NCI-H446 treated with DMSO at 0.1 percent for 48 hours (cell line): ENCODE results near the gene TLX2.

Experiments used
- DNase-seq: peaks from one replicate; lab custom pipeline; 2025; lab: John Stamatoyannopoulos, UW

Gene TLX2

DNA sequence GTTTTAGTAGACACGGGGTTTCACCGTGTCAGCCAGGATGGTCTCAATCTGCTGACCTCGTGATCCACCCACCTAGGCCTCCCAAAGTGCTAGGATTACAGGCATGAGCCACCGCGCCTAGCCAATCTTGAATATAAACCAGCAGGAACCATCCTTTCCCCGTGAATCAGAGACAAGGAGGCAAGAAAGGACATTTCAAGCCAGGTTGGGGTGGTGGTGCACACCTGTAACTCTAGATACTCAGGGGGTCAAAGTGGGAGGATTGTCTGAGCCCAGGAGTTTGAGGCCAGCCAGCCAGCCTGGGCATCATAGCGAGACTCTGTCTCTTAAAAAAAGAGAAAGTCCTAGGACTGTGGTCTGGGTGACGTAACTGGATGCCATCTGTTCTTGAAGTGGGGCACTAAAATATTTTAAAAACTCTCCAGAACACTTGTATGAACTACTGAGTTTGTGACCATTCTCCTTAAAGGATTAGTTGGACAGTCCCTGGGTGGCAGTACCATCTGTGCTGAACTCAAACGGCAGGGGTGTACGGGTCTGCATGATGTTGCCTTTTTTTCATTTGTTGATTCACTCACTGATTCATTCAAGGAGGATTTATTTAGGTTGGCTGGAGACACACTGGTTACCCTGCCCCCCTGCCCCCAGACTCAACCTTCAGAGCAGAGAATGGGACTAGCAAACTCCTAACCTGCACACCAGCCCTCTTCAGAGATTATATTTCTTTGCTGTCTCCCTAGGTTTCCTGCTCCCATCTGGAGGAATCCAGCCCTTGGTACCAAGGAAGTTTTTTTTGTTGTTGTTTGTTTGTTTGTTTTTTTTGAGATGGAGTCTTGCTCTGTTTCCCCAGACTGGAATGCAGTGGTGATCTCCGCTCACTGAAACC lies 2.9 kb upstream of the TLX2 start:
- peak; percentile 1 for DNase-seq

DNA sequence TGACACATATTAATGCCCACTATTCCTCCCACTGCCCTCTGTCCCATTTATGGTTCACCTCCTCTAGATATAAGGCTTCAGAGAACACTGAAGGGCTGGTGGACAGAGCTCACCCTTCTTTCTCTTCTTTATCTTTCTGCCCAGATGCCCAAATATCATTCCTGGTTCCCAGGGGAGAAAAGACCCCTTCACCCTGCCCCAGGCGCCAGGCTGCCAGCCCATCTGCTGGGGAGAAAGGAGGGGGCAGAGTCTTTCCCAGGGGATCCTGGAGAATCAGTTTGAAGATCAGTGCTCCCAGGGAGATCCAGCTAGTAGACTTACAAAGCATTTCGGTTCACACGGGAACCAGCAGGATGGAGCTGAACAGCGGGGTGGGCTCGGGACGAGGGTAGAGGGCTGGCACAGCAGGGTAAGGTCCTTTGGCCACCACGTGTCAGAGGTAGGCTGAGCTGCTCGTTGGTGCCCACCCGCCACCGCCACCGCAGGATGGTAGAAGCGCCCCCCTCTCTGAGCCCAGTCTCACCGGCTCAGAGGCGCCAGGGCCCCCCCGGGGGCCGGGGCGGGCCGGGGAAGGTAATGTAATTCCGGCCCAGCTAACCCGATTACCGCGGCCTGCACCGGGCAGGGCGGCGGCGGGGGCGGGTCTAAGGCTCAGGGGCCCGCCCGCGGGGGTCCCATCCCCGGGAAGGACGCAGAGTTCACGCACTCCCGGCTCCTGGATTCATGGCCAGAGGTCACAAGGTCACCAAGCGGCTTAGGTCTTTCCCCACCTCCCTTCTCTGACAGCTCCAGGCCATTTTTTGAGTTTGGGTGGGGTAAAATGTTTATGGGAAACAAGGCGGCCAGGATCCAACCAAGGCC lies 1.3 kb upstream of the TLX2 start:
- no peak for DNase-seq

DNA sequence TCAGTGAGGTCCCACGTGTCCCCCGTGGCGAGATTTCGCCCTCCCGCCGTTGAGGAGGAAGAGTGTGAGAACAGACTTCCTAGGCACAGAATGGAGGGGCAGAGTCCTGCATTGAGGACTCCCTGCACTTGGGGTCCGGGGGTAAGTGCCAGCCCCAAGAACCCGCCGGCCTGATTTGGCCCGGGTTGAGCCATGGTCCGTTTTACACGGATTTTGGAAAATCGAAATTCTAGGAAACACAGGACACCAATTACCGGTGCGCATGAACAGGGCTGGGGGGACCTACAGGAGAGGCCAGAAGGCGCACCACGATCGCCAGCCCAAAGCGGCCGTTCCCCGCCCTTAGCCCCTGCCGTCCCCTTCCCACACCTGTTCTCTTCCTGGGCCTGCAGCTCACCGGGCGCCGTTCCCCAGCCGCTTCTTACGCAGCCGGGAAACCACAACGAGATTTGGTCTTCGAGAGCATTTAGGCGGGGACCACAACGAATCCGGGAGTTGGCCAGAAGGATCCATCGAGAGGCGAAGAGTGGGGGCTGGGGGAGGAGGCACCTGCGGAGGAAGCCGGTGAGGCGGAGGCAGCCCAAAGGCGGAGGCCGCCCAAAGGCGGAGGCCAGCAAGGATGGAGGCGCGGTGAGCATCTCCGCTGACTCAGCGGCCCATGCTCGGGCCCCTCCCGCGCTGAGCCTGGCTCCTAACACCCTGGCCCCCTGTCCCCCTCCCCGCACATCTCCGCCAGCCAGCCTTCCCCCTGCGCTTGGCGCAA lies 464 bp upstream of the TLX2 start:
- no peak for DNase-seq

DNA sequence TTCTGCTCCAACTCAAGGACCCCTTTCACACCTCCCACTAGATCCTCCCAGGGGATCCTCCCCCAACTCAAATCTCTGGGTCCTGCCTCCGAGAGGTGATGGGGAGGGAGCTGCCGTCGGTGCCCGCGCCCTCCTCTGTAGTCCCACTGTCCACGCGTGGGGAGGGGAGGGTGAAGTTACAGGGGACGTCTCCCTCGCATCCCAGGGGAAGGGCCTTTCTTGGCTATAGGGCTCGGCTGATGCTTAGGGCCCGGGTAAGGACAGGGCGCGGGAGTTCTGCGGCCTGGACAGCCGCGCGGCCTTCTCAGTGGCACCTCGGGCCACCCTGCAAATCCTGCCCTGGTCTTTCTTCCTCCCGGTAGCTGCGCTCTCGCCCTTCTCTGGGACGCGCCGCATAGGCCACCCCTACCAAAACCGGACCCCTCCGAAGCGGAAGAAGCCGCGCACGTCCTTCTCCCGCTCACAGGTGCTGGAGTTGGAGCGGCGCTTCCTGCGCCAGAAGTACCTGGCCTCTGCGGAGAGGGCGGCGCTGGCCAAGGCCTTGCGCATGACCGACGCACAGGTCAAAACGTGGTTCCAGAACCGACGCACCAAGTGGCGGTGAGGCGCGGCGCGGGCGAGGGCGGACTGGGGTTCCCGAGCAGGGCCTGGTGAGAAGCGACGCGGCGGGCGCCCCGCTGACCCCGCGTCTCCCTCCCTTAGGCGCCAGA lies 1.2 kb downstream of the TLX2 start:
- no peak for DNase-seq

DNA sequence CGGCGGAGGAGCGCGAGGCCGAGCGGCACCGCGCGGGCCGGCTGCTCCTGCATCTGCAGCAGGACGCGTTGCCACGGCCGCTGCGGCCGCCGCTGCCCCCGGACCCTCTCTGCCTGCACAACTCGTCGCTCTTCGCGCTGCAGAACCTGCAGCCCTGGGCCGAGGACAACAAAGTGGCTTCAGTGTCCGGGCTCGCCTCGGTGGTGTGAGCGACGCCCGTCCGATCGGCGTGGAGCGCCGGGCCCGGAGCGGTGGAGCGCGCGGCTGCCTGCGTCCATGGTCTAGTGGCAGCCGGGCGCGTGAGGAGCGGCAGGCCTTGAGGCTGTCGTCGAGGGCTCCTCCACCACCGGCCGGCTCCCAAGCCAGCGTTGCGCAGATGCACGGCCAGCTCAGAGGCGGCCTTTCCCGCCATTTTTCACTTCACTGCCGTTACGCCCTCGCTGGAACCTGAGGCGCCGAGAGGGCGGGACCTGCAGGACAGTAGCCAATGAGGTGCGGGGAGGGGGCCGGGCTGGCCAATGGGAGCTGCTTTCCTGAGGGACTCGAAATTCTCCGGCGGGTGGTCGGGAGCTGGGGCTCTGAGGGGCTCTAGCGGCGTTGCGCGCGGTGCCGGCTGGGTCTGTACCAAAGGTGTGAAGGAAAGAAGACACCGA lies 1.9 kb downstream of the TLX2 start:
- no peak for DNase-seq

DNA sequence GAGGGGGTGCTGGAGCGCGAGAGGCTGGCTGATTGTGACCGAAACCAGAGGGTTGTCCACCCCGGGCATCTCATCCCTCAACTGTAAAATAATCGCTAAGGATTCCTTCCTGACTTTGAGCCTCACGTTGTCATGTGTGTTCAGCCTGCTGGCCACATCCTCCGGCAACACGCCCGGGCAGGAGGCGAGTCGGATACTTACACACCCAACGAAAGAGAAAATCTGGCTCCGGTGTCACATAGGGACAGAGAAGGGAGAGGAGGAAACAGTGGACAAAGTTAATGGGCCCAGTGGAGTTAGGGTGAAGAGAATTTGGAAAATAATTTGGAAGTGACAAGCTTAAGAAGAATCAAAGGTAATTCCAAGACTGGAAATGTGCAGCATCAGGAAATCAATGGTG lies 2.4 kb downstream of the TLX2 start:
- no peak for DNase-seq

DNA sequence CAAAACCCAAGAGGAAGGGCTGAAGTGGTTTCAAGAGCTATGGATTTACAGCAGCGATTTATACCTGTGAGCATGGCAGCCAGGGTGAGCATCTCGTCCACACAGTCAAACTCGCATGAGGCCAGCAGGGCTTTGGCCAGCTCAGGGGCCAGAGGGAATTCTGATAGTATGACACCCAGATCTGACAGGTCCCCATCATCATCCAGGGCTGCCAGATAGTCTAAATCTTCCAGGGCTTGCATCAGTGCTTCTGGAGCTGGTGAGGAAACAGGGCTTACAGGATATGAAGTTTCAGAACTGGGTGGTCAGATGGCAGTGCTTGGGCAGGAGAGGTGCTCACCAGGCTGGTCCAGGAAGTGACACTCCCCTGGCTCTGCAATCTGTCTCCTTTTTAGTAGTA lies 8.3 kb downstream of the TLX2 start:
- DNase-seq: no peak

DNA sequence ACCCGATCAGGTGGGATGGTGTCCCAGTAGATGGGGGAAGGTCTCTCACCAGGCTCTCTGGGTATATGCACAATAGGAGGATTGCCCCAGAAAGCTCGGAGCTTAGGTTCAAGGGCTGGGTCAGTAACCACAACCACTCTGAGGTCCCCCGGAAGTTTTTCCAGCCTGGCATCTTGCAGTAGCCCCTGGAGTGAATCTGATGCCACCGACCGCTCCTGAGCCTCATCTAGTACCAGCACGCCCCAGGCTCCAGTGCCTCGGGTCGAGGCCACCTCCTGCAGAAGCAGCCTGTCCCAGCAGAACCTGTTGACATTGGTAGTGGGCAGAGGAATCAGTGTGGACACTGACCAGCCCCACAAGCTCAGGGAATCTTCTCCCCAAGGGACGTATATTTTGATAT lies 9.8 kb downstream of the TLX2 start:
- DNase-seq: no peak

DNA sequence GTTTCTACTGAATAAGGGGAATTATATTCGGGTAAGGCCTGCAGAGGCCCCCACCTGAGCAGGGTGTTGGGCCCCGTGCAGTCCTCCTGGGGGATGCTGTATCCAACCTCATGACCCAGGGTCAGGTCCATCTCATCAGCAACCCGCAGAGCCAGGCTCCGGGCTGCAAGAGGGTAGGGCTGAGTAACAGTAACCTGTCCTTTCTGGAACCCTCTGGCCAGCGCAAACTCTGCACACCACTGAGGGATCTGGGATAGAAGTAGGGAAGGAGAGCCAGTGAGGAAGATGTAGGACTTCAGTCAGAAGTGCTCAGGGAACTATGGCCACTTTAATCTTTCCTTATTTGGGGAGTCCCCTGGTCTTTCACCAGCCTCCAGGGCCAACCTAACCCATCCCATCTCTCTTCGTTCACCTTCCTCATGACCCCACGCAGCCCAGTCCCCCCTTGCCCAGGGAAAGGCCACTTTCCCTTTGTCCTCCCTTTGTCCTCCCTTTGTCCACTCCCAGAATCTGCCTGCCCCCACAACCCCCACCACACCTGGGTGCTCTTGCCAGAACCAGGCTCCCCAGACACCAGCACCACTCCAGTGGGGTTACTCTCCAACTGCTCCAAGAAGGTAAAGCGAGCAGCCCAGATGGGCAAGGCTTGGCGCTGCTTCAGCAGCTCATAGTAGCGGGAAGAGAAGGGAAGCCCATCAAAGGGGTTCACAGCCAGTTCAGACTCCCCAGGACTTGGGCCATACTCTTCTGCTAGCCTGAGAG lies 10.9 kb downstream of the TLX2 start:
- DNase-seq: no peak

DNA sequence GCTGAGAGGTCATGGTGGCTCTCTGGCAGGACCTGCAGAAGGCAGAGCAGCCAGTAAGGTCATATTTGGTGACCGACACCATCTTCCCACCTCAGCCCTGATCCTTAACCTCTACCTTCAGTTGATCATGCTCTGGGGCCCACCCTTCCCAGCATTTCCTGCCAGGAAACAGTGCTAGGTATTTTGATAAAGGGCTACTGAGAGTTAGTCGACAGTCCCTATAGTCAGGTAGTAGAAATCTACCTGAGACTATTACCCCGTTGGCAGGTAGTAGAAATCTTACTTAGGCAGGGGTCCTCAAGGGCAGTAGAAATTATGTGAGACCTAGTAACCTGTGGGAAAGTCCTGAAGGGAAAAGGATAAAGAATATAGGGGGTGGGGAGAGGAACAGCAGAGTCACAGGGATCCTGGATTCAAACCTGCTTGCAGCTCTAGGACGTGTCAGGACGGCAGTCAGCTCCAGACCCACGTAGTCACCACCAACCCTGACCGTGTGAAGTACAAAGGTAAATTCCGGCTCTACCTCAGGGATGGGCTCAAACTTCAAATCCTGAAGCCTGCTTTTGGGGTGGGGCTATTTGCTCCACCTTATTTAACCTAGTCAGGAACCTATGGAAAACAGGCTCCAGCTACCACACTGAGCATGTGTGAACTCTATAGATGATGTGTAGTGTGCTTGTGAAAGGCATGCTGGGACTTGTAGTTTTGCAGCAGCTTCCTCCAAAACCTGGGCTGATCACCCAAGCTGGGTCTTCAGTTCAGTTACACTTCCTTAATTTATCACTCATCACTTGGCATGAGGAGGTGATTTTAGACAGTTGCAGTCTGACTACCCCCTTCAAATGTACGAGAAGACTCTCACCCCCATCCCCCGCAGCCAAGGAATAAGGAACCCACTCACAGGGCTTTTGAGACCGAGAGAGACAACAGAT lies 11.7 kb downstream of the TLX2 start, which contains the start of gene DQX1:
Gene DQX1, minus strand, starts transcription at position 515 of the 932 bp plus-strand sequence. Its CDS starts 502 bp downstream, at position 13.
- no peak for DNase-seq

DNA sequence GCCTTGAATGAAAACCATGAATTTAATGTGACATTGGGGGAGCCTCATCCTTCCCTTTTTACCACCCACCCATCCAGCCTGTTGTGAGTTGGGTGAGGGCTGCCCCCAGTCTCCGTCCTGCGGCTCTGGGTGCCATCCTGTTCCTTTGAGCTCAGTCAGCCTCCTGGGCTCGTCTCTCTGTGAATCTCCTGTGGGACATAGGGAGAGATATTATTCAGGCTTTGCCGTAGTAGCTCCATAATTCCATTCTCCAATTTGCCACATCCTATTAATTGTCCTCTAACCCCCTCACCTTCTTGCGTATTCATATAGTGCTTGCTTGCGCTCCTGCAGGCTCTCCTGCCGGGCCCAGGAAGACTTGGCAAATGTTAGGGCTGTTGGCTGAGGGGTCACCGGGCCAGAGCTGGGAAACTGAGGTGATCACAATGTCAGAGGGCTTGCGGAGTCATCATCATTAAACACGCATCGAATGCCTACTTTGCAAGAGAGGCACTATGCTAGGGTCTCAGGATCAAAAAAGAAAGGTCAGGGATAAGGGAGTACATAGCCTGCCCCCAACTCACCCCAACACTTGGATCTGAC lies 12.5 kb downstream of the TLX2 start:
- no peak for DNase-seq

DNA sequence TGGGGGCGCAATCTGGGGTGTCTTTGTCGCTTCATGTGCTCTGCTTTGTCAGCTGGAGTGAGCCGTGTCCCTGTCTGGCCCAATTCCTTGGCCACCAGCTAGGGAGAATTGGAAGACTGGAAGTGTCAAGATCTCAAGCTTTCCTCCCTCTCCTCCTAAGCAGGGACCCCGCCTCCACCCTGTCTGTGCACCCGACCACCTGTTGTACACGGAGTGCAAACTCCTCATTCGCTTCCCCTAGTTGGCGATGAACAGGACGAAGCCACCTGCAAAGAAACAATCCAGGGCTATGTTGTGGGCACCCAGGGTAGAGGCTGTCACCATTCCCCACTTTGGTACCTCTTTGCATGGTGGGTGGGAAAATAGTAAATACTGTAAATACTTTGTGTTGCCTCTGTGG lies 13.5 kb downstream of the TLX2 start:
- DNase-seq: no peak

DNA sequence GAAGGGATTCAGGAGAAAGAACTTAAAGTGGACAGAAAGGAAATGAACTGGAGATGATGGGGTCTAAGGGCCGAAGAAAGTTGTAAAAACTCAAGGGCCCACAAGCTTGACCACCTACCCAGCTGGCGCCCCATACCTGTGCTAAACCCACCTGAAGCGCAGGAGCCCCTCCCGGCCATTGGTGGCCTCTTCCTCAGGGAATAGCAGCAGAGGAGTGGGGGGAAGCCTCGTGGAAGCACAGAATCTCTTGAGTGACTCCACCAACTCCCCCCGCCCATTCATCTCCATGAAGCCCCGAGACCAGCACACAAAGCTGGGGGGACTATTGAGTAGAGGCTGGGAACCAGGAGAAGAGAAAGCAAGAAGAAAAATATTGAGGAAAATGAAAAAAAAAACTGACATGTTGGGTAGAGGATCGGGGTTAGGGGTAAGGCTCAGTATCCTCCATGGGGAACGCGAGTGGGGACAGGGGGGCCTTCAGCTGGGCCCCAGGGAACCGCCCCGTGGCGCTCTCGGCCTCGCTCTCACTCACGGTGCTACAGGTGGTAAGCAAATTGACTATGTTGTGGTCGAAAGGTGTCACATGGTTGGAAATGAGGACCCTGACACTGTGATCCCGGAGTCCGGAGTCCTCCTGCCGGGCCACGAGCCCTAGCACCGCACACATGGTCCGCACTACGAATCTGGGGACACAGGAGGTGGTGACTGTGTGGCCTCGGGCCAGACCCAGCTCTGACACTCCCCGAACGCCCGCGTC lies 14.5 kb downstream of the TLX2 start:
- no peak for DNase-seq

DNA sequence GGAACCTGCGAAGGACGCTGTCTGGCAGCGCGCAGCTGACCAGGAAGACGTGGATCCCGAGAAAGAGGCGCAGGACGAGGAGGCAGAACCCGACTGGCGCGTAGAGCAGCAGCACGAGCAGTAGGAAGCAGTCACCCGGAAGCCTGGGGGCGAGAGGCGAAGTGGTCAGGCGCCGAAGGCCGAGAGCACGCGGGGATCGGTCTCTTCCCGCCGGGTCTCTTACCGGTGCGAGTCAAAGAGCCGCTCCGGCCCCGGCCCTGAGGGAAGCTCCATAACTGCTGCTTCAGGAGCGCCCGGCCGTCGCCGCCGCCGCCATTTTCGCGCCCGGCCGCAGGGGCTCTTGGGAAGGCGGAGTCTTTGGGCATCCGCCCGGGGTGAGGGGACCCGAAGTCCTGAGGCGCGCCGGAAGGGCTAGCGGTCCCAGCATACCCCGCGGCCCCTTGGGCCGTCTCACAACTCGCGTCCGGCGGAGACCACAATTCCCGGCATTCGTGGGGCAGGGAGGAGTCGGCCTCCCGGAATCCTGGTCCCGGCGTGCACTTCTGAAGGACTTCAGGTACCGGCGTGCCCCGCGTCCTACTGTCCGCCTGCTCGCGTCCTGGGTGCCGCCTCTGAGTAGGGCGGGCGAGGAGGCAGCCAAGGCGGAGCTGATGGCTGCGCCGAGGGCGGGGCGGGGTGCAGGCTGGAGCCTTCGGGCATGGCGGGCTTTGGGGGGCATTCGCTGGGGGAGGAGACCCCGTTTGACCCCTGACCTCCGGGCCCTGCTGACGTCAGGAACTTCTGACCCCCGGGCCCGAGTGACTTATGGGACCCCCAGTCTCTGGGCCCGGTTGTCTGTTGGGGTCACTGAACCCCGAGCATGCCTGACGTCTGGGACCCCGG lies 15.3 kb downstream of the TLX2 start, which contains the start of the genes AUP1 and HTRA2:
Gene AUP1, minus strand, starts transcription at position 350 of the 882 bp plus-strand sequence. Its CDS starts 77 bp downstream, at position 273.
Gene HTRA2, plus strand, starts transcription at position 577 of the 882 bp plus-strand sequence. Its CDS starts 74 bp downstream, at position 651.
- peak; percentile 96 for DNase-seq

DNA sequence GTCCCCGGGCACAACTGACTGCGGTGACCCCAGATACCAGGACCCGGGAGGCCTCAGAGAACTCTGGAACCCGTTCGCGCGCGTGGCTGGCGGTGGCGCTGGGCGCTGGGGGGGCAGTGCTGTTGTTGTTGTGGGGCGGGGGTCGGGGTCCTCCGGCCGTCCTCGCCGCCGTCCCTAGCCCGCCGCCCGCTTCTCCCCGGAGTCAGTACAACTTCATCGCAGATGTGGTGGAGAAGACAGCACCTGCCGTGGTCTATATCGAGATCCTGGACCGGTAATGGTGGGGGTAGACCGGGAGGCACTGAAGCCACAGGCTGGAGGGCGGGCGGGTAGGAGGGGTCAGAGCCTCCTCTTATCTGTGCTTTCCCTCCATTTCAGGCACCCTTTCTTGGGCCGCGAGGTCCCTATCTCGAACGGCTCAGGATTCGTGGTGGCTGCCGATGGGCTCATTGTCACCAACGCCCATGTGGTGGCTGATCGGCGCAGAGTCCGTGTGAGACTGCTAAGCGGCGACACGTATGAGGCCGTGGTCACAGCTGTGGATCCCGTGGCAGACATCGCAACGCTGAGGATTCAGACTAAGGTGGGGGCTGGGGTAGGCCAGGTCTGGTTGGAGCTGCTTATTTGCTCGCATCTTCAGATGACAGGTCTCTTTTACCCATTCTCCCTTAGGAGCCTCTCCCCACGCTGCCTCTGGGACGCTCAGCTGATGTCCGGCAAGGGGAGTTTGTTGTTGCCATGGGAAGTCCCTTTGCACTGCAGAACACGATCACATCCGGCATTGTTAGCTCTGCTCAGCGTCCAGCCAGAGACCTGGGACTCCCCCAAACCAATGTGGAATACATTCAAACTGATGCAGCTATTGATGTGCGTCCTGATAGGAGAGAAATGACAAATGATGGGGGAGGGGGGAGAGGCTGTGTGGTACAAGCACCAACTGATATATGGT lies 16.3 kb downstream of the TLX2 start:
- DNase-seq: peak; percentile 4

DNA sequence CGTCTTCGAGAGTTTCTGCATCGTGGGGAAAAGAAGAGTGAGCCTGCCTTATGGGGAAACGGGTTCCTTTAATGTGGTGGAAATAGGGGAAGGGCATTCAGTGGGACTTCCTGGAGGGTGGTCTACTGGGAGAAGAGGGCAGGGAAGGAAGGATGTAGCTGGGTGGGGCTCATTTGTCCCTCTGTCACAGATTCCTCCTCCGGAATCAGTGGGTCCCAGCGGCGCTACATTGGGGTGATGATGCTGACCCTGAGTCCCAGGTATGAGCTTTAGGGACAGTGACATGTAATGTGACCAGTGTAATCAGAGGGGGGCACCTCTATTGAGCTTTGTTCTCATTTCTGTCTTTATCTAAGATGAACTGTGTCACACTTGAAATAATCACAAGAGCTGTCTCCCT lies 17.4 kb downstream of the TLX2 start:
- DNase-seq: no peak
